Activated T-helper 2 cell treated with anti-CD3 and anti-CD28 coated beads, Interferon-gamma antibody, Interleukin-2, Interleukin-4, amounts not matched to agents 10 μg/mL and 5 μg/mL and 100 μg/mL, durations not matched to agents 14 hours and 24 hours and 36 hours (primary cell): ENCODE results near the gene PCGF6. TPM values are rescaled to one million over a fixed set of nuclear protein-coding genes. Genes with fewer than 3 reads are reported as not detected.
A peak's percentile ranks its signal among the peaks of the same experiment; 100 is the strongest.
"Not testable (repeated sequence)": the region's sequence is repeated elsewhere in the genome, so short reads cannot be mapped to it uniquely, and the experiment has no call there.

ENCODE experiments used
- DNase-seq: peaks from one replicate; pipeline ENCODE4 v3.0.0; 2021; ENCODE audit warnings: low spot score
- H3K27ac Mint-ChIP-seq: one replicate; pipeline ENCODE4 v1.8.0; 2021; ENCODE audit warnings: mixed read lengths
- H3K27me3 Mint-ChIP-seq: one replicate; pipeline ENCODE4 v1.8.0; 2021; ENCODE audit warnings: low read depth, mixed read lengths
- H3K36me3 Mint-ChIP-seq: one replicate; pipeline ENCODE4 v1.8.0; 2021; ENCODE audit warnings: low read depth, mixed read lengths
- H3K4me1 Mint-ChIP-seq: one replicate; pipeline ENCODE4 v1.8.0; 2021; ENCODE audit warnings: low read depth, mixed read lengths
- H3K4me3 Mint-ChIP-seq: one replicate; pipeline ENCODE4 v1.8.0; 2021; ENCODE audit warnings: low read depth, mild to moderate bottlenecking, moderate library complexity, mixed read lengths
- H3K9me3 Mint-ChIP-seq: one replicate; pipeline ENCODE4 v1.8.0; 2021; ENCODE audit warnings: mixed read lengths
- intact Hi-C: fragments of 100-400 bp; cut with micrococcal nuclease; formaldehyde crosslinking; loops from one replicate; pipeline ENCODE4 v1.15.1; 2023
- total RNA-seq: library from RNA; stranded (reverse); gene quantifications from 2 replicates; pipeline ENCODE4 v1.2.3, GENCODE V29; 2022

The PCGF6 gene
- total RNA-seq, 1 donor from 2014 or later, result 17.7 TPM

DNA sequence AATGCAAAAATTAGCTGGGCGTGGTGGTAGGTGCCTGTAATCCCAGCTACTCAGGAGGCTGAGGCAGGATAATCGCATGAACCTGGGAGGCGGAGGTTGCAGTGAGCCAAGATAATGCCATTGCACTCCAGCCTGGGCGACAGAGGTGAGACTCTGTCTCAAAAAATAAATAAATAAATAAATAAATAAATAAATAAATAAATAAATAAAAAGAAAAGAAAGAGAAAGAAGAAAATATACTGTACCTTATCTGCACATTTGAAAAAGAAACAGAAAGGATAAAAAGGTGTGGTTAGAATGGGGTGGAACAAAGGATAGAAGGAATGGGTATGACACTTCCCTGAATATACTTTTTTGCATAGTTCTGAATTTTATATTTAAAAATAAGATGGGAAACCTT is 8.6 kb upstream of the PCGF6 start:
- intact Hi-C loops, H3K9me3 Mint-ChIP-seq, DNase-seq, H3K27me3 Mint-ChIP-seq, H3K4me1 Mint-ChIP-seq, H3K27ac Mint-ChIP-seq, H3K4me3 Mint-ChIP-seq, H3K36me3 Mint-ChIP-seq: not testable (repeated sequence)

- H3K27ac Mint-ChIP-seq, result no peak overlapping the region
- no peaks in the 10 kb centered on the region for H3K27me3 Mint-ChIP-seq
- H3K36me3 Mint-ChIP-seq, result no peaks in the 10 kb centered on the region
- DNase-seq, result no peak
- H3K9me3 Mint-ChIP-seq, result no peaks in the 10 kb centered on the region
- H3K4me1 Mint-ChIP-seq, result peaks cover 1% of the 10 kb centered on the region
- H3K4me3 Mint-ChIP-seq, result no peak overlapping the region
- intact Hi-C loops, result no loop called here
Measured at GRCh38 chr10:103355906-103356599, 5.1 kb upstream of the PCGF6 start.

DNA sequence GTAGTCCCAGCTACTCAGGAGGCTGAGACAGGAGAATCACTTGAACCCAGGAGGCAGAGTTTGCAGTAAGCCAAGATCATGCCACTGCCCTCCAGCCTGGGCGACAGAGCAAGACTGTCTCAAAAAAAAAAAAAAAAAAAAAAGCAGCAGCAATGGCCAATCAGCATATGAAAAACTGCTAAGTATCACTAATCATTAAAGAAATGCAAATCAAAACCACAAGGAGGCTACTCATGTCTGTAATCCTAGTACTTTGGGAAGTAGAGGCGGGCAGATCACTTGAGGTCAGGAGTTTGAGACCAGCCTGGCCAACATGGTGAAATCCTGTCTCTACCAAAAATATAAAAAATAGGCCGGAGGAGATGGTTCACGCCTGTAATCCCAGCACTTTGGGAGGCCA is 3.6 kb upstream of the PCGF6 start:
- DNase-seq, H3K36me3 Mint-ChIP-seq, H3K4me1 Mint-ChIP-seq, H3K27ac Mint-ChIP-seq, H3K4me3 Mint-ChIP-seq, H3K27me3 Mint-ChIP-seq, intact Hi-C loops, H3K9me3 Mint-ChIP-seq: not testable (repeated sequence)

- no peak for DNase-seq
- peaks cover 6% of the 10 kb centered on the region for H3K4me1 Mint-ChIP-seq
- no peaks in the 10 kb centered on the region for H3K27me3 Mint-ChIP-seq
- H3K9me3 Mint-ChIP-seq, result no peaks in the 10 kb centered on the region
- H3K27ac Mint-ChIP-seq, result no peak overlapping the region
- intact Hi-C loops, result no loop called here
- H3K4me3 Mint-ChIP-seq, result no peak overlapping the region
- peaks cover 5% of the 10 kb centered on the region for H3K36me3 Mint-ChIP-seq
Measured at GRCh38 chr10:103353281-103353680, 2.3 kb upstream of the PCGF6 start.

DNA sequence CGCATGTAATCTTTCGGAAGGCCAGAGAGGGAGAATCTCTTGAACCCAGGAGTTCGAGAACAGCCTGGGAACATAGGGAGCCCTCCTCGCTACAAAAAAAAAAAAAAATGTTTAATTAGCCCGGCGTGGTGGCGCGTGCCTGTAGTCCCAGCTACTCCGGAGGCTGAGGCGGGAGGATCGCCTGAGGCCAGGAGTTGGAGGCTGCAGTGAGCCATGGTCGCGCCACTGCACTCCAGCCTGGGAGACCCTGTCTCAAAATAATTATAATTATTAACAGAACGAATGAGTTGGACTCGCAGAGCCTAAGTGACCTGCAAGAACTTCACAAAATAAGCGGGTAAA is 794 bp downstream of the PCGF6 start:
- peaks cover 6% of the 10 kb centered on the region for H3K4me1 Mint-ChIP-seq
- peak overlapping the region; percentile 96 for H3K4me3 Mint-ChIP-seq
- DNase-seq, result no peak
- H3K9me3 Mint-ChIP-seq, result no peaks in the 10 kb centered on the region
- H3K36me3 Mint-ChIP-seq, result peaks cover 16% of the 10 kb centered on the region
- intact Hi-C loops, result no loop called here
- peak overlapping the region; percentile 60 for H3K27ac Mint-ChIP-seq
- H3K27me3 Mint-ChIP-seq, result no peaks in the 10 kb centered on the region

DNA sequence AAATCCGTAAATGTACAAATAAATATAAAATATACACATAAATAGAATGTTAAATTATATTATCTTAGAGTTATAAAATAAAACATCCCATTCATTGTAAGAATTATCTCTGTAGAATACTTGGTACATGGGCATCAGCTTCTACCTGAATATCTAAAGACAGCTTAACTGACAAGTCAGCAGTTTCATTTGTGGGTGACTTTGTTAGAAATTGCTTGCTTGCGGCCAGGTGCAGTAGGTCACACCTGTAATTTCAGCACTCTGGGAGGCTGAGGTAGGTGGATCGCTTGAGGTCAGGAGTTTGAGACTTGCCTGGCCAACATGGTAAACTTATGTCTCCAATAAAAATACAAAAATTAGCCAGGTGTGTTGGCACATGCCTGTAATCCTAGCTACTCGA is 14.6 kb downstream of the PCGF6 start:
- Mint-ChIP-seq H3K27me3 (no peaks in the 10 kb centered on the region), H3K4me1 (no peaks in the 10 kb centered on the region), H3K36me3 (peaks cover 30% of the 10 kb centered on the region), H3K4me3 (no peak overlapping the region), H3K9me3 (no peaks in the 10 kb centered on the region), H3K27ac (no peak overlapping the region)
- DNase-seq, result no peak
- intact Hi-C loops, result no loop called here

GRCh38 chr10:103334567-103334966 is 16.4 kb downstream of the PCGF6 start:
- peaks cover 30% of the 10 kb centered on the region for H3K36me3 Mint-ChIP-seq
- DNase-seq, result no peak
- no peaks in the 10 kb centered on the region for H3K9me3 Mint-ChIP-seq
- H3K4me3 Mint-ChIP-seq, result no peak overlapping the region
- H3K27ac Mint-ChIP-seq, result no peak overlapping the region
- H3K27me3 Mint-ChIP-seq, result no peaks in the 10 kb centered on the region
- no peaks in the 10 kb centered on the region for H3K4me1 Mint-ChIP-seq
- intact Hi-C loops, result no loop called here

GRCh38 chr10:103333934-103334520 is 16.9 kb downstream of the PCGF6 start:
- intact Hi-C loops, result no loop called here
- DNase-seq, result no peak
- no peak overlapping the region for H3K27ac Mint-ChIP-seq
- H3K36me3 Mint-ChIP-seq, result peaks cover 30% of the 10 kb centered on the region
- no peak overlapping the region for H3K4me3 Mint-ChIP-seq
- H3K4me1 Mint-ChIP-seq, result no peaks in the 10 kb centered on the region
- no peaks in the 10 kb centered on the region for H3K9me3 Mint-ChIP-seq
- no peaks in the 10 kb centered on the region for H3K27me3 Mint-ChIP-seq

GRCh38 chr10:103327906-103328305 is 23.0 kb downstream of the PCGF6 start:
- H3K4me3 Mint-ChIP-seq, result no peak overlapping the region
- H3K36me3 Mint-ChIP-seq, result peaks cover 37% of the 10 kb centered on the region
- intact Hi-C loops, result no loop called here
- no peak overlapping the region for H3K27ac Mint-ChIP-seq
- no peak for DNase-seq
- H3K27me3 Mint-ChIP-seq, result no peaks in the 10 kb centered on the region
- no peaks in the 10 kb centered on the region for H3K9me3 Mint-ChIP-seq
- H3K4me1 Mint-ChIP-seq, result peaks cover 2% of the 10 kb centered on the region

DNA sequence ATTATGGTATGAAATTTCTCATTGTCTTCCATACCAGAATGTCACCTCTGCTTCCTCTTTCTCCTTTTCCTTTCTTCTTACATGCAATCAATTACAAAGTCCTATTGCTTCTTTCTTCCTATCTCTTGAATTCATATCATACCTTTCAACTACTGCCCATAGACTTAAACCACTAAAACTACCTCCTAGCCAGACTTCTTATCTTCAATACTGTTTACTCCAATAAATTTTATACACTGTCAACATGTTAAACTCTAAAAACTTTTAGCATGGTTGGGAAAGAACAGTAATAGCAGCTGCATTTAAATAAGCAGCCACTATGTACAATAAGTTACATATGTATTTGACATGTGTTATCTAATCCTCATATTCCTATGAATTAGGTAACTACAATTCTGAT is 34.9 kb downstream of the PCGF6 start:
- intact Hi-C loops, result no loop called here
- H3K4me1 Mint-ChIP-seq, result no peaks in the 10 kb centered on the region
- no peak overlapping the region for H3K4me3 Mint-ChIP-seq
- H3K27me3 Mint-ChIP-seq, result no peaks in the 10 kb centered on the region
- DNase-seq, result no peak
- peaks cover 38% of the 10 kb centered on the region for H3K36me3 Mint-ChIP-seq
- H3K27ac Mint-ChIP-seq, result no peak overlapping the region
- no peaks in the 10 kb centered on the region for H3K9me3 Mint-ChIP-seq

GRCh38 chr10:103310197-103310596 is 40.7 kb downstream of the PCGF6 start:
- H3K4me1 Mint-ChIP-seq, result no peaks in the 10 kb centered on the region
- no peaks in the 10 kb centered on the region for H3K9me3 Mint-ChIP-seq
- peaks cover 52% of the 10 kb centered on the region for H3K36me3 Mint-ChIP-seq
- no peak for DNase-seq
- intact Hi-C loops, result no loop called here
- H3K27ac Mint-ChIP-seq, result no peak overlapping the region
- H3K27me3 Mint-ChIP-seq, result no peaks in the 10 kb centered on the region
- no peak overlapping the region for H3K4me3 Mint-ChIP-seq

DNA sequence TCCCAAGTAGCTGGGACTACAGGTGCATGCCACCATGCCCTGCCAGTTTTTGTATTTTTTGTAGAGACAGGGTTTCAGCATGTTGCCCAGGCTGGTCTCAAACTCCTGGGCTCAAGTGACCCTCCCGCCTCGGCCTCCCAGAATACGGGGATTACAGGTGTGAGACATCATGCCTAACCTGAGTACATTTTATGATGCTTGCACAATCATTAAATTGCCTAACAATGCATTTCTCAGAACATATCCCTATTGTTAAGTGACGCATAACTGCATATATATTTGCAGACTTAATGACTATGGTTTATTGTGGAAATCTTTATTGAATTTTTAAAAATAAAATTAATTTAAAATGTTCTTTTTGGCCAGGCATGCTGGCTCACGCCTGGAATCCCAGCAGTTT is 43.3 kb downstream of the PCGF6 start:
- Mint-ChIP-seq H3K9me3 (no peaks in the 10 kb centered on the region), H3K4me1 (no peaks in the 10 kb centered on the region), H3K36me3 (peaks cover 53% of the 10 kb centered on the region), H3K27ac (no peak overlapping the region), H3K4me3 (no peak overlapping the region), H3K27me3 (no peaks in the 10 kb centered on the region)
- no peak for DNase-seq
- intact Hi-C loops, result no loop called here

- Mint-ChIP-seq H3K36me3 (no peaks in the 10 kb centered on the region), H3K9me3 (no peaks in the 10 kb centered on the region), H3K27me3 (peaks cover 8% of the 10 kb centered on the region), H3K4me3 (no peak overlapping the region), H3K4me1 (no peaks in the 10 kb centered on the region), H3K27ac (no peak overlapping the region)
- DNase-seq, result no peak
- intact Hi-C loops, result no loop called here
Measured at GRCh38 chr10:103295374-103296015, 55.4 kb downstream of the PCGF6 start.
